GM23248 (cell line): ENCODE results near the gene TCP11. TPM values are rescaled to one million over a fixed set of nuclear protein-coding genes. Genes with fewer than 3 reads are reported as not detected.
"Not testable (repeated sequence)": the region's sequence is repeated elsewhere in the genome, so short reads cannot be mapped to it uniquely, and the experiment has no call there.

ENCODE experiments used
- DNase-seq: peaks from one replicate; pipeline ENCODE4 v3.0.0-alpha.2; 2015
- H2AFZ ChIP-seq: fragments of 200-600 bp; sonication (generic); 2 replicates; pipeline ENCODE4 v1.6.1; 2016; ENCODE audit warnings: antibody characterized with exemption
- H3F3A ChIP-seq: fragments of 200-600 bp; sonication (generic); 2 replicates; pipeline ENCODE4 v1.6.1; 2016; ENCODE audit warnings: mild to moderate bottlenecking, antibody characterized with exemption, mixed run types; ENCODE audit not compliant: insufficient read depth
- H3K27ac ChIP-seq: fragments of 200-600 bp; sonication (generic); 2 replicates; pipeline ENCODE4 v1.5.1; 2016; ENCODE audit warnings: mild to moderate bottlenecking
- H3K27me3 ChIP-seq: fragments of 200-600 bp; sonication (generic); replicated peaks from 2 replicates; pipeline ENCODE4 v1.6.1; 2016; ENCODE audit warnings: mild to moderate bottlenecking; ENCODE audit not compliant: insufficient read depth
- H3K36me3 ChIP-seq: fragments of 200-600 bp; sonication (generic); 2 replicates; pipeline ENCODE4 v1.6.1; 2016; ENCODE audit warnings: low read depth, mild to moderate bottlenecking
- H3K4me1 ChIP-seq: fragments of 200-600 bp; sonication (generic); 2 replicates; pipeline ENCODE4 v1.6.1; 2016; ENCODE audit warnings: mild to moderate bottlenecking; ENCODE audit not compliant: insufficient read depth
- H3K4me2 ChIP-seq: fragments of 200-600 bp; sonication (generic); one replicate; pipeline ENCODE4 v1.6.1; 2016; ENCODE audit warnings: mild to moderate bottlenecking; ENCODE audit not compliant: unreplicated experiment
- H3K4me3 ChIP-seq: fragments of 200-600 bp; sonication (generic); 2 replicates; pipeline ENCODE4 v1.5.1; 2016; ENCODE audit warnings: mild to moderate bottlenecking
- H3K79me2 ChIP-seq: fragments of 200-600 bp; sonication (generic); 2 replicates; pipeline ENCODE4 v1.6.1; 2016; ENCODE audit warnings: mild to moderate bottlenecking; ENCODE audit not compliant: insufficient read depth
- H3K9ac ChIP-seq: fragments of 200-600 bp; sonication (generic); 2 replicates; pipeline ENCODE4 v1.6.1; 2016; ENCODE audit warnings: mild to moderate bottlenecking
- H3K9me2 ChIP-seq: fragments of 200-600 bp; sonication (generic); 2 replicates; pipeline ENCODE4 v1.6.1; 2016; ENCODE audit warnings: mixed run types, mild to moderate bottlenecking, moderate library complexity; ENCODE audit not compliant: insufficient read depth
- H3K9me3 ChIP-seq: fragments of 200-600 bp; sonication (generic); one replicate; pipeline ENCODE4 v1.6.1; 2017; ENCODE audit warnings: low read depth
- H4K20me1 ChIP-seq: fragments of 200-600 bp; sonication (generic); 2 replicates; pipeline ENCODE4 v1.6.0; 2016; ENCODE audit not compliant: insufficient read depth
- EZH2 ChIP-seq: fragments of 200-600 bp; sonication (generic); IDR thresholded peaks from 2 replicates; pipeline ENCODE4 v1.6.1; 2018; ENCODE audit warnings: antibody characterized with exemption, mild to moderate bottlenecking; ENCODE audit not compliant: insufficient read depth, poor library complexity, severe bottlenecking
- EZH2phosphoT487 ChIP-seq: fragments of 200-600 bp; sonication (generic); IDR thresholded peaks from 2 replicates; pipeline ENCODE4 v1.6.1; 2018; ENCODE audit warnings: antibody characterized with exemption, moderate library complexity, mild to moderate bottlenecking, low read depth; ENCODE audit not compliant: insufficient read depth
- WGBS, 2 experiments: methylation state at CpG; one replicate each; pipeline ENCODE4 v1.1.6; 2015 to 2017; ENCODE audit warnings: low lambda C conversion rate in 2 of 2, low coverage in 1 of 2; ENCODE audit errors: missing lambda C conversion rate in 2 of 2; 5-methylcytosine and 5-hydroxymethylcytosine counted together
- in situ Hi-C: fragments of 300-500 bp; cut with MboI; formaldehyde crosslinking; loops from 2 replicates; pipeline ENCODE4 v1.15.0; 2020
- polyA plus RNA-seq: library from polyadenylated mRNA; unstranded; fragments of >200 nt; fragmentation: Nextera tagmentation; extraction: Ambion mirVana; gene quantifications from 2 replicates; pipeline ENCODE4 v1.2.1, GENCODE V29; 2016
- total RNA-seq: library from RNA; depleted of rRNA; stranded (reverse); fragments of >200 nt; shearing (Covaris generic); gene quantifications from 2 replicates; pipeline ENCODE4 v1.2.3, GENCODE V29; 2014

TCP11 gene
- total and polyA plus RNA-seq, 2 experiments from 2014 or later, result not detected

DNA sequence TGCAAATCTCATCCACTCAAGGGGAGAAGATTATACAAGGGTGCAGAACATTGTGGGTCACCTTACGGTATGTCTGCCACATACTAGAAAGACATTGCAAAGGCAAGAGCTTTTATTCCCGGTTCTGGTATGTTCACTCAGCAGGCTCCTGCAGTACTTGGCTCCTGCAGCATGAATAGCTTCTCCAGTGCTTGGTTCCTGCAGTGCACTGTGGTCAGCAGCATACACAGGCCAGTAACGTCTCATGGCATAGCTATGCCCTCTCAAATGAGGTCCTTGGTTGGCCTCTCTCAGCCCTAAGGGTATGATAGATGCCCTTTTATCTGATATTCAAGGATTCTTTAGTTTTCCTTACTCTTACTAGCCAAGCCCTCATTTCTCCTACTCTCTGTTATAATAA is 12.6 kb downstream of the TCP11 start:
- DNase-seq, result peak; percentile 64
- Histone ChIP-seq H3K36me3 (no peaks in the 10 kb centered on the region), H4K20me1 (no peaks in the 10 kb centered on the region), H3F3A (no peaks in the 10 kb centered on the region), H3K9me3 (no peaks in the 10 kb centered on the region), H3K27ac (no peak overlapping the region), H3K4me1 (no peaks in the 10 kb centered on the region), H2AFZ (no peak overlapping the region), H3K27me3 (no peaks in the 10 kb centered on the region), H3K9ac (no peak overlapping the region), H3K4me2 (no peak overlapping the region), H3K79me2 (no peaks in the 10 kb centered on the region), H3K4me3 (no peak overlapping the region), H3K9me2 (no peaks in the 10 kb centered on the region)
- 87 to 94% methylated on average over 3 of the region's 3 CpGs for WGBS, 2 experiments
- TF ChIP-seq EZH2phosphoT487 (no peak), EZH2 (no peak)
- in situ Hi-C loops, result no loop called here

DNA sequence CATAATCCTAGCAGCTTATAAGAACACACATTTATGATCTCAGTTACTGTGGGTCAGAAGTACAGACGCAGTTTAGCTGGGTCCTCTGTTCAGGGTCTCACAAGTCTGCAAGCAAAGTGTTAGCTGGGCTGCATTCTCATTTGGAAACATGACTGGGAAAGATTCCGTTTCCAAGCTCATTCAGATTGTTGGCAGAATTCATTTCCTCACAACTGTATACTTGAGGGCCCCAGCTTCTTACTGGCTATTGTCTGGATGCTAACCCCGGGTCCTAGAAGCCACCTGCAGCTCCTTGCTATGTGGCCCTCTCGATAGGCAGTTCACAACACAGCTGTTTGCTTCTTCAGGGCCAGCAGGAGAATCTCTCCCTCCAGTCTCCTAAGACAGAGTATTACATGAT is 13.1 kb downstream of the TCP11 start:
- Histone ChIP-seq H3K9me2 (no peaks in the 10 kb centered on the region), H3K9me3 (no peaks in the 10 kb centered on the region), H3K4me1 (no peaks in the 10 kb centered on the region), H3K79me2 (no peaks in the 10 kb centered on the region), H2AFZ (no peak overlapping the region), H3K4me2 (no peak overlapping the region), H4K20me1 (no peaks in the 10 kb centered on the region), H3K4me3 (no peak overlapping the region), H3K9ac (no peak overlapping the region), H3K27me3 (no peaks in the 10 kb centered on the region), H3K27ac (no peak overlapping the region), H3K36me3 (no peaks in the 10 kb centered on the region), H3F3A (no peaks in the 10 kb centered on the region)
- 55 to 60% methylated on average over 4 of the region's 4 CpGs for WGBS, 2 experiments
- no peak for DNase-seq
- TF ChIP-seq EZH2phosphoT487 (no peak), EZH2 (no peak)
- in situ Hi-C loops, result no loop called here

DNA sequence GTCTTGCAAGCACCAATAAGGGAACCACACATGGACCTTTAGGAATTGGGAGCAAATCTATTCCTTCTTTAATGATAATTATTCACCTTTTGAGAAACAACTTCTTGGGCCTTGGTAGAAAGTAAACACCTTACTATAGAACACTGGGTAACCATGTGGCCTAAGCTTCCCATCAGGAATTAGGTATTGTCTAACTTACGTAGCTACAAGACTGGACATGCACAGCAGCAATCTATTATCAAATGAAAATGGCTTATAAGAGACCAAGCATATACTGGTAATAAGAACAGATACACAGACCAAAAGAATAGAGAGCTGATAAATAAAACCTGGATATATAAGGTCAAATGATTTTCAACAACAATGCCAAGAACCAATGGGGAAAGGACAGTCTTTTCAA is 16.8 kb downstream of the TCP11 start:
- H3F3A ChIP-seq, result no peaks in the 10 kb centered on the region
- no peaks in the 10 kb centered on the region for H4K20me1 ChIP-seq
- no peaks in the 10 kb centered on the region for H3K9me2 ChIP-seq
- H3K9ac ChIP-seq, result no peak overlapping the region
- H3K4me3 ChIP-seq, result no peak overlapping the region
- H3K9me3 ChIP-seq, result no peaks in the 10 kb centered on the region
- 97% methylated on average over 1 of the region's 1 CpG for WGBS, 2 experiments
- in situ Hi-C loops, result no loop called here
- no peak overlapping the region for H3K27ac ChIP-seq
- TF ChIP-seq EZH2, result no peak
- TF ChIP-seq EZH2phosphoT487, result no peak
- no peaks in the 10 kb centered on the region for H3K27me3 ChIP-seq
- DNase-seq, result no peak
- H3K36me3 ChIP-seq, result no peaks in the 10 kb centered on the region
- H3K4me2 ChIP-seq, result no peak overlapping the region
- no peaks in the 10 kb centered on the region for H3K4me1 ChIP-seq
- no peak overlapping the region for H2AFZ ChIP-seq
- H3K79me2 ChIP-seq, result no peaks in the 10 kb centered on the region

DNA sequence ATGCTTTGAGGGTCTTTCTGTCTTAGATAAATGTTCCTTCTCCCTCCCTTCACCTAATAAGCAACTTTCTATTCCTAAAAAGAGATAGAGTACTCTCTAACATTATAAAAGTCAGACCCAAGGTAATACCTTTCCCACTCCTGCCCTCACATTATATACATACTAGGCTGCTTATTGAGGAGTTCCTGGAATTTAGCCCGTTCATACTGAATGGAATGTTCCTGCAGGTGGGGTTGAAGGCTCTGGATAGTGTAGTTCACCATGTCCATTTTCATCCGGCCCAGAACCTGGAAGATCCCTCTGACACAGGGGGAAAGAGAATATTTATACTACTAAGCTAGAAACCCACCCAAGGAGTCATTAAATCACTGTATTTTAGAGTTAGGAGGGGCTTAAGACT is 20.4 kb downstream of the TCP11 start:
- no peak overlapping the region for H3K27ac ChIP-seq
- H3K4me1 ChIP-seq, result no peaks in the 10 kb centered on the region
- H3K9me2 ChIP-seq, result no peaks in the 10 kb centered on the region
- no peaks in the 10 kb centered on the region for H3K9me3 ChIP-seq
- H3F3A ChIP-seq, result no peaks in the 10 kb centered on the region
- H2AFZ ChIP-seq, result no peak overlapping the region
- in situ Hi-C loops, result no loop called here
- no peak for TF ChIP-seq EZH2phosphoT487
- TF ChIP-seq EZH2, result no peak
- WGBS, 2 experiments, result 83 to 85% methylated on average over 2 of the region's 2 CpGs
- no peak overlapping the region for H3K4me3 ChIP-seq
- no peak overlapping the region for H3K9ac ChIP-seq
- no peak overlapping the region for H3K4me2 ChIP-seq
- H3K27me3 ChIP-seq, result no peaks in the 10 kb centered on the region
- DNase-seq, result no peak
- no peaks in the 10 kb centered on the region for H3K79me2 ChIP-seq
- no peaks in the 10 kb centered on the region for H4K20me1 ChIP-seq
- H3K36me3 ChIP-seq, result no peaks in the 10 kb centered on the region

DNA sequence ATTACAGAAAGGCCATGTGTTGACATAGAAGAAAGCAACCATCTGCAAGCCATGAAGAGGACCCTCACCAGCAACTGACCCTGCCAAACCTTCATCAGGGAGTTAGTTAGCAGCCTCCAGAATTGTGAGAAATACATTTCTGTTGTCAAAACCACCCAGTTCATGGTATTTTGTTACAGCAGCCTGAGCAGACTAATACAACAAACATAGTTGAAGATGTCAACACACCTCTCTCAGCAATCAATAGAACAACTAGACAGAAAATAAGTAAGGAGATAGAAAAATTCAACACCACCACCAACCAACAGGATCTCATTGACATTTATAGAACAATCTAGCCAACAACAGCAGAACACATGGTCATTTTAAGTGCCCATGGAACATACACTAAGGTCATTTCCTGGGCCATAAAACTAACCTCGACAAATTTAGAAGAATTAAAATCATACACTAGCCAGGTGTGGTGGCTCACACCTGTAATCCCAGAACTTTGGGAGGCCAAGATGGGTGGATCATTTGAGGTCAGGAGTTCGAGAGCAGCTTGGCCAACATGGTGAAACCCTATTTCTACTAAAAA is 32.7 kb downstream of the TCP11 start:
- no peak overlapping the region for H3K9ac ChIP-seq
- H2AFZ ChIP-seq, result no peak overlapping the region
- no peaks in the 10 kb centered on the region for H3K4me1 ChIP-seq
- H3K4me2 ChIP-seq, result no peak overlapping the region
- no peaks in the 10 kb centered on the region for H3K9me3 ChIP-seq
- in situ Hi-C loops, result no loop called here
- no peak for TF ChIP-seq EZH2
- no peak for TF ChIP-seq EZH2phosphoT487
- no peak for DNase-seq
- no peaks in the 10 kb centered on the region for H4K20me1 ChIP-seq
- H3K27ac ChIP-seq, result no peak overlapping the region
- no peaks in the 10 kb centered on the region for H3K36me3 ChIP-seq
- H3K4me3 ChIP-seq, result no peak overlapping the region
- H3K9me2 ChIP-seq, result no peaks in the 10 kb centered on the region
- H3K79me2 ChIP-seq, result no peaks in the 10 kb centered on the region
- no peaks in the 10 kb centered on the region for H3K27me3 ChIP-seq
- WGBS, 2 experiments, result 65 to 71% methylated on average over 2 of the region's 2 CpGs
- H3F3A ChIP-seq, result no peaks in the 10 kb centered on the region

DNA sequence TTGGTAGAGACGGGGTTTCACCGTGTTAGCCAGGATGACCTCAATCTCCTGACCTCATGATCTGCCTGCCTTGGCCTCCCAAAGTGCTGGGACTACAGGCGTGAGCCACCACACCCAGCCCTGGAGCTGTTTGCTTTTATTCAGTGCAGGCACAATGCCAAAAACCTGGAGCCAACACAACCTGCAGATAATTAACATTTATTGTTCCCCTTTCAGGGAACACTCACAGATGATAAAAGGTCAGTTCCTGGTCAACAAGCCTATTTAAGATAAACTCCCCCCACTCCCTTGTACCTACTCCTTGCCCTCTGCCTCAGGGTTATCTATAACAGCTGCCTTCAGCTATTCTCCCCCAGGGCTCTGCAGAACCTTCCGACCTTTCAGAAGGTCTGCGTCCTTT is 33.4 kb downstream of the TCP11 start:
- H3K27ac ChIP-seq, H2AFZ ChIP-seq, H3K4me1 ChIP-seq, H3K9me3 ChIP-seq, H3K9me2 ChIP-seq, H3K4me2 ChIP-seq, DNase-seq, H3K79me2 ChIP-seq, H3K9ac ChIP-seq, H3K4me3 ChIP-seq, H3K36me3 ChIP-seq, H4K20me1 ChIP-seq, in situ Hi-C loops, H3K27me3 ChIP-seq, H3F3A ChIP-seq: not testable (repeated sequence)
- WGBS, 2 experiments, result 53 to 56% methylated on average over 5 of the region's 5 CpGs

DNA sequence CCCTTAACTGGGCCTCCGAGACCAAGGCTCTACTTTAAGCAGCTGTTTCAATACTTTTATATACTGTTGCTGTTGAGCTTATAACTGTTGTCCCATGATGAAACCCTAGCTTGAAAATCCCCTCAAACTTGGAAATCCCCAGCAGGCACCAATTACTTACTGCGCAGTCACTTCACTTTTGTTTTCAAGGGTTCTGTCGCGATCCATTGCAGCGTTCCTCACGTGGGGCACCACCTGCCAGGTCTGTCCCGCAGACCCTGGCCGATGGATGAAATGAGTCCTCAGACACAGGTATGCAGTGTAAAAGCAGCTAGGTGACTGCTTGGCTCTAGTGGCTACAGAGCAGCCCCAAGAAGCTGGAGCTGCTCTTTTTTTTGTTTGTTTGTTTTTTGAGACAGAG is 33.9 kb downstream of the TCP11 start:
- H3K9ac ChIP-seq, H3K79me2 ChIP-seq, DNase-seq, H3F3A ChIP-seq, H4K20me1 ChIP-seq, H2AFZ ChIP-seq, H3K27ac ChIP-seq, H3K4me2 ChIP-seq, H3K36me3 ChIP-seq, in situ Hi-C loops, H3K27me3 ChIP-seq, H3K9me2 ChIP-seq, H3K9me3 ChIP-seq, H3K4me3 ChIP-seq, H3K4me1 ChIP-seq: not testable (repeated sequence)
- 95 to 99% methylated on average over 8 of the region's 8 CpGs for WGBS, 2 experiments
